Hepatocyte (in vitro differentiated cells): ENCODE data around the gene ACACB.

Source experiments
- EZH2 ChIP-seq: fragments of 200-600 bp; sonication (generic); IDR thresholded peaks from 2 replicates; pipeline ENCODE4 v1.6.1; 2016; ENCODE audit warnings: antibody characterized with exemption, mild to moderate bottlenecking, borderline replicate concordance
- TF ChIP-seq, protein P1 (sequence below): fragments of 200-600 bp; sonication (generic); IDR thresholded peaks from 2 replicates; pipeline ENCODE4 v1.5.1; 2016; ENCODE audit warnings: antibody characterized with exemption, mild to moderate bottlenecking; ENCODE audit not compliant: poor library complexity

- TF ChIP-seq, protein P1, sequence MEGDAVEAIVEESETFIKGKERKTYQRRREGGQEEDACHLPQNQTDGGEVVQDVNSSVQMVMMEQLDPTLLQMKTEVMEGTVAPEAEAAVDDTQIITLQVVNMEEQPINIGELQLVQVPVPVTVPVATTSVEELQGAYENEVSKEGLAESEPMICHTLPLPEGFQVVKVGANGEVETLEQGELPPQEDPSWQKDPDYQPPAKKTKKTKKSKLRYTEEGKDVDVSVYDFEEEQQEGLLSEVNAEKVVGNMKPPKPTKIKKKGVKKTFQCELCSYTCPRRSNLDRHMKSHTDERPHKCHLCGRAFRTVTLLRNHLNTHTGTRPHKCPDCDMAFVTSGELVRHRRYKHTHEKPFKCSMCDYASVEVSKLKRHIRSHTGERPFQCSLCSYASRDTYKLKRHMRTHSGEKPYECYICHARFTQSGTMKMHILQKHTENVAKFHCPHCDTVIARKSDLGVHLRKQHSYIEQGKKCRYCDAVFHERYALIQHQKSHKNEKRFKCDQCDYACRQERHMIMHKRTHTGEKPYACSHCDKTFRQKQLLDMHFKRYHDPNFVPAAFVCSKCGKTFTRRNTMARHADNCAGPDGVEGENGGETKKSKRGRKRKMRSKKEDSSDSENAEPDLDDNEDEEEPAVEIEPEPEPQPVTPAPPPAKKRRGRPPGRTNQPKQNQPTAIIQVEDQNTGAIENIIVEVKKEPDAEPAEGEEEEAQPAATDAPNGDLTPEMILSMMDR: no peak
- TF ChIP-seq EZH2: no peak
Observed at GRCh38 chr12:109113661-109114321, 2.6 kb upstream of the ACACB start.
